GM18858 (cell line): ENCODE measurements around the gene SLC38A1.
"Not testable (repeated sequence)": the region's sequence is repeated elsewhere in the genome, so short reads cannot be mapped to it uniquely, and the experiment has no call there.

Source experiments
- ATAC-seq: cut with Tn5 transposase; IDR thresholded peaks from one replicate; pipeline ENCODE4 v1.9.1; 2021; ENCODE audit not compliant: unreplicated experiment

SLC38A1 gene

DNA sequence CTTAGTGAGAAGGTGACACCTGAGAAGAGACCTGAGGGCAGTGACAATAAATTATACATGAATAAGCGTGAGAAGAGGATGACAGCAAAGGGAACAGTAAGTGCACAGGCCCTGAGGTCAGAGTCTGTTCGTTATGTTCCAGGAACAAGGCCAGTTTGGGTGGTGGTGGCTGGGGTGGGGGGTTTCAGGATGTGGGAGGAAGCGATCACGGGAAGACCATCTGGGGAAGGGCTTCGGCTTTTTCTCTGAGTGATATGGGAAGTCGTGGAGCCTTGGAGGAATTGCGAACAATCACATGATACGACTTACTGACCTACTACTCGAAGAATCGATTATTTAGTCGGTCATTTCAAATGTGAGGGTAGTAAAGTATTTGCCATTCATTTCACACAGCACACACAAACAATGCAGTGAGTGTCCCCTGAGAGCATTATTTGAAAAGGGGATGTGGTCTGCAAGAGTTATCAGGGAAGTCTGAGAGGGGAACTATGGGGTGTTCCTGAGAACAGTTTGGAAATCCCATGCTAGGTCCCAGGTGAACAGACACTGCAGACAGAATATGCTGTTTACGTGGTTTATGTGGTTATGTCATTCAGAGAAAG lies 94.7 kb downstream of the SLC38A1 start:
- no peak for ATAC-seq

DNA sequence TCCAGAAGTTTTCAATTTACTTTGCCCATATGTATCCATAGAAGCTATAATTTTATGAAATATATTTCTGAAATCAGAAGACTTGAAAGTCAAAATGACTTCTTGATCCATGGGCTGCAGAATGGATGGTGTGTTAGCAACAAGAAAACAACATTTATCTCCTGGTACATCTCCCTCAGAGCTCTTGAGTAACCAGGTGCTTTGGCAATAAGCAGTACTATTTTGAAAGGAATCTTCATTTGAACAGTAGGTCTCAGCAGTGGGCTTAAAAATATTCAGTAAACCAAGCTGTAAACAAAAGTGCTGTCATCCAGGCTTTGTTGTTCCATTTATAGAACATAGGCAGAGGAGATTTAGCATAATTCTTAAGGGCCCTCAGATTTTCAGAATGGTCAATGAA lies 100.4 kb downstream of the SLC38A1 start:
- no peak for ATAC-seq

DNA sequence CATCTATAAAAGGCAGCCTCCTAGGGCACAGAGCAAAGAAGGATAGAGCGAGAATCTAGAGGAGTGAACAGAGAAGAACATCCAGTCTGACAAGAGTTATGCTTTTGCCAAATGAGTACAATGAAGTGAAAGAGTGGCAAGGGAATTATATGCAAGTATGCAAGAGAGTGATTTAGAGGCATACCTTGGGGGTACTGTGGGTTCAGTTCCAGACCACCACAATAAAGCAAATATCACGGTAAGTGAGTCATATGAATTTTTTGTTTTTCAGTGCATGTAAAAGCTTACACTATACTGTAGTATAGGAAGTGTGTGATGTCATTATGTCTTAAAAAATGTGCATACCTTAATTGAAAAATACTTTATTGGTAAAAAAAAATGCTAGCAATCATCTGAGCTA lies 101.4 kb downstream of the SLC38A1 start:
- no peak for ATAC-seq

DNA sequence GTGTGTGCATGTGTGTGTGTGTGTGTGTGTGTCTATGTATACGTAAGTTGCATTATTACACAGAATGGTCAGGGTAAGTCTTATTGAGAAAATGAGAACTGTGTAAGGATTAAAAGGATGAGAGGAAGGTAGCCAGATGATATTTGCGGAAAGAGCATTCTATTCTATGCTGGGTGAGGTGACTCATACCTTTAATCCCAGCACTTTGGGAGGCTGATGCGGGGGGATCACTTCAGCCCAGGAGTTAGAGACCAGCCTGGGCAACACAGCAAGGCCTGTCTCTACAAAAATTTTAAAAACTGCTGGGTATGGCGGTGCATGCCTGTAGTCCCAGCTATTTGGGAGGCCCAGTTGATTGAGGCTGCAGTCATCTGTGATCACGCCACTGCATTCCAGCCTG lies 103.7 kb downstream of the SLC38A1 start:
- no peak for ATAC-seq

DNA sequence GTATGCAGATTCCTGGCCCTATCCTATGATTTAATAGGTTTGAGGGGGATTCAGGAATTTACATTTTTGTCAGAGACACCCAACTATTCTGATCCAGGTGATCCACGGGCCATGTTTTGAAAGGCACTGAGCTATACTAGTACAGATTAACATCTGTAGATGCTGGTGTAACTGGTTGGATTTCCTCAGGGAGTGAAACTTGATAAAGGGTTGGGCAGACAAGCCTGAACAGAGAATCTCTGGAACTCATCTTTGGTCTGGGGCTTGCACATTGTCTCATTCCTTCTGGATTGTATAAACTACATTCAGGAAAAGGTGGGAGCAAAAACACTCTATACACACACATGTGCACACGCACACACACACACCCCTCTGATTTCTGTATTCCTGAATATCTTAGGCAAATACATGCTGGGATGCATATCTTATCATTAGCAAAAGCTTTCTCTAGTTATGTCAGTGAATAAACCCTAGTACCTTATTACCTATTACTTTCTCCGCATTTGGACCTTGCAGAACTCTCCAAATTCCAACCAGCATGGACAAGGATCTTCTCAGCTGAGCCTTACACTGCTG lies 104.6 kb downstream of the SLC38A1 start:
- ATAC-seq, result no peak

DNA sequence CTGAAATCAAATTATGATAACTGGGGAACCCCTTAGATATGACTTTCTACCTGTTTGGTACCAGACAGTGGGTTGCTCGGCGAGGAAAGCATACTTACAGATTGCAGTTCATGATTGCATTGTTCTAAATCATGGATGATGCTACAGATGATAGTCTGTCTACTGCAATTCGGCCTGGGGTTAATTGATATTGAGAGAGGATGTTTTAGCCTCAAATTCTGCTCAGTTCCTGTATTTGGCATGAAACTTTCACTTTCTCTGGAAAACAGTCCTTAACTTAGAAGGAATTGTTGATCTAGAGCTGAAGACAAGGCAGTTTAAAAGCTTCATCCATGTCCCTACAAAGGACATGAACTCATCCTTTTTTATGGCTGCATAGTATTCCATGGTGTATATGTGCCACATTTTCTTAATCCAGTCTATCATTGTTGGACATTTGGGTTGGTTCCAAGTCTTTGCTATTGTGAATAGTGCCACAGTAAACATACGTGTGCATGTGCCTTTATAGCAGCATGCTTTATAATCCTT lies 106.2 kb downstream of the SLC38A1 start:
- not testable (repeated sequence) for ATAC-seq

DNA sequence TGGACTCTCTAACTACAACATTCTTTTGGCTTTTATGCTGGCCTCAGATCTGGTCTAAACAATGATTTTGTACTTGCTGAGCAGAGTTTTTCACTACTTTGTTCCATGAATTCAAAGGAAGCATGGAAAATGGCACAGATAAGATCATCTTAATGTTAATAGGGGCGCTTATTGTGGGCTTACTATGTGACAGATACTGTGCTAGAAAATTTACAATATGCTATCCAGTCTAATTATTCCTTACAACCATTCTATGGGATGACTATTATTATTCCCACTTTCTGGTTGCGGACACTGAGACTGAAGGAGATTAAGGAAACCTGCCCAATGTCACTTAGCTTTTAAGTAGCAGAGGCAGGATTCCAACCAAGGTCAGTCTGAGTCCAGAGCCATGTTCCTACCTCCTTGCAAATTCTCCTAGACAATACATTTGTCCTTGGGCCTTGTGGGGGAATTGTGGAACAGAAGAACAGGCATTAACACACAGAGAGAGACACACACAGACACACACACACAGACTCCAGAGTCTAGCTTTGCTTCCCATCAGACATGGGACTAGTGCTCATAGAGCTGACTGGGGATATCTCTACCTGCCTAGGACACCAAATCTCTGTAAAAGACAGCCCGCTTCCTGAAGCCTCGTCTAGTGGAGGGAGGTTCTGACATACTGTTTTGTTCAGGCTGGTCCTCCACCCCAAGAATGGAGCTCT lies 107.7 kb downstream of the SLC38A1 start:
- no peak for ATAC-seq

DNA sequence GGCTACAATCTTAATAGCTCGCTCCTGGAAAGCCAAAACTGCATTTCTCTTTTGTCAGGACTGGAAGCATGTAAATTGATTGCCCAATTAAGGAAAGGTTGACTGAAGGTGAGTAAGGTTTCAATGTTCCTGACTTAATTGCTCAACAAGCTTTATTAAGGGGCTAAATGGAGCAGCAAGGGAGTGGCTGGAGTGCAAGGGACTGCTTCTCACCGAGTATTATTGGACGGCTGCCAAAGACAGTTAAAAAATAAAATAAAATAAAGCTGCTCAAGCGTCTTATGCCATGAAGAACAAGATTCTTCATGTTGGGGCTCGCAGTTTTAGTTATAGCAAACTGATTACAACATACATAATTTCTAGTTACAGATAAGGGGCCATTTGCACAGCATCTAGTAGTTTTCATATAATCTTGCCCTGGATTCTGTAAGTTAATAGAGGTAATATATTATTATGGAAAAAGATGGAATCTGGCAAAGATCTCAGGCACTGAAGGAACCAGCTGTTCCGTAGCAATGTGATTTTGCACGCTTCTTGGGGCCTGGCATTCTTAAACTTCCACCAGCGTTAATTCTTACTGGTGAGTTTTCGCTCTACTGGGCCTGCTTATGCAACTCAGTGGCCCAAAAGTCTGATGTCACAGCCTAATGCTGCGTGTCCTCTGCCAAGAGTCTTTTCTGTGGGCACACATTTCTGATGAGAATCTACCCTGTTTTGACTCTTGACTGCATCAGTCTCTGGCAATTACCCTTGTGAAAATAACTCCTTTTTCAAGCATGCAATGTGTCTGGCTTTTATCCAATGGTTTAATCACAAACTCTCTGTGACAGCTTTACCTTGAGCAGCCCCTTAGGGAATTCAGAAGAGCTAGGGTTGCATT lies 108.5 kb downstream of the SLC38A1 start:
- no peak for ATAC-seq

DNA sequence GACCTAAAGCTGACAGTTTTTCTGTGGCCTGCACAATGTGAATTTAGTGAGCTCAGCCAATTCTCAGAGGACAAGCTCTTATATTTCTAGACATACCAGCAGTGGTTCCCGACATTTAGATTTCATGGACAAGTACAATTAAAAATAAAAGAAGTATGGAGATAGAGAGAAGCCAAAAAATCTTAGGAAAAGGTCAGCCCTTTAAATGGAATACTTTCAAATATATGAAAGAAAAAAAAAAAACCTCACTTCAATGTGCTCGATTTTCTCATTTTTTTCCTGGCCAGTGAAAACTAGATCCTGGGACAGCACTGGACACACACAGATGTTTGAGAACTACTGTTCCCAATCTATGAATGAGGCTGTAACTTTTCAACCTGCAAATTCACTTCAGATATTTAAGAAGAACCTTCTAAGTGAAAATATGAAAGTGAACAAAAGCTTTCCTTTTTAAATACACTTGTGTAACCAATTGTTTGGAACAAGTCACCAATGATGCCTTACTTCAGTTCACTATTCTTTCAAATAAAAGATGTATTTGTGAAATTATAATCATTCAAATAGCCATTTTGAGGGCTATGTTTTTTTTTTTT lies 109.4 kb downstream of the SLC38A1 start:
- no peak for ATAC-seq

DNA sequence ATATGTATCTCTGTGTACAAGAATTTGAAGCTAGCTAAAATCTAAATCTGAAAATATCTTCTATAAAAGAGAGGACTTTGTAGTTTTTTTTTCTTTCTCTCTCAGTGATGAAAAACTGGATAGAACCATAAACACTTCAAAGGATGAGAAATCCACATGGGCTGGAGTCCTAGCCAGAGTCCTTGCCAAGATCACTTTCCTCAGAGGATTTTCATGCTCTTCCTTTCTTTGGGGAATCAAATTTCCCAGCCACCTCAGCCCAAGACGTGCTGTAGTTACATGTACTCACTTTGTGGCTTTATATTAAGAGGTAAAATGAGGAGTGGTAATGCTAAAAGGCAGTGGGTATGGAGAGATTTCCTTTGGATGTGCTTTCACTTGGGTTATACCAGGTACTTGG lies 110.3 kb downstream of the SLC38A1 start:
- ATAC-seq, result no peak

DNA sequence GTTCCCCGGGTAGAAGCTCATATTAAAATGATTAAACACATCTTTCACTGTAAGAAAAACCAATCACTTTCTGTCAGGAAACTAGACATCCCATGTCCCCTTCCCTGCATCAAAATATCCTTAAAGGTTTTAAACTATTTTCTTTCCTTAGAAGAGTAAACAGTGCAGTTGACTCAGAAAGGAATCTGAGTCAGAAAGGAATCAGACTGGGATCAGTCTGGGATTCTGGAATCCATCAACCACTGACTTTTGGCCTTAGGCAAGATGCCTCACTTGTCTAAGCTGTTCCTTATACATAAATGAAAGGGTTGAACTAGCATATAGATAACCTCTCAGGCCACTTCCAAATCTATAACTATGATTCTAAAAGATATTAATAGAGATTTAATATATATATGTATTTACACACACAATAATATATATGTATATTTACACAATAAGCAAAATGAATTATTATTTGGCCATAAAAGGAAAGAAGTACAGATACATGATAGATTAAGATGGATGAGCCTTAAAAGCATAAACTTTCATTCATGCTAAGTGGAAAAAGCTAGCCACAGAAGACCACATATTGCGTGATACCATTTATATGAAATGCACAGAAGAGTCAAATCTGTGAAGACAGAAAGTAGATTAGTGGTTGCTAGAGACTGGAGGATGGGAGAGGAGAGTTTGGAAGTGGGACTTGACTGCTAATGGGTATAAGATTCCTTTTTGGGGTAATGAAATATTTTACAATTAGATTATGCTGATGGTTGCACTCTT lies 114.4 kb downstream of the SLC38A1 start:
- no peak for ATAC-seq

DNA sequence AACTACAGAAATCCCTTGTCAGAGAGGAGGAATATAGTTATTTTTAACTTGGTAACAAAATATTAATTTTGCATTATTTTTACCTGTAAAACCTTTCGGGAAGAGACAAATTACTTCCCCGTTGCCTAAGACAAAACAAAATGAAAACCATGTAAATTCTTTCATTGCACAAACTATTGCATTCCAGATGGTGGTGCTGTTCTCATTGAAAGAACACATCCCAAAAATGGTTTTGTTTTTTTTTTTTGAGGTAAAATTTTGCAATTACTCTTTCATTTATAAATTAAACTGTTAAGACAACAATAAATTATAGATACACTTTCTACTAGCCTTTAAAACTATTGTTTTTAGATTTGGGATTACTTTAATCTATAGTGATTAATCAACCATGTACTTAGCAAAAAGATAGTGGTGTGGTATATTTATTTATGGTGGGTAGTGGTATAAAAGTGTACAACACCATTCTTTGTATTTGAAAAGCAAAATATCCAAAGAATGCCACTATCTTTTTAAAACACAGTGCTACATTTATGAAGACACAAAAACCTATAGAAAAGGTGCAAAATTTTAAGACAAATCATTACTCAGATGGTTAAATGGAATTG lies 115.5 kb downstream of the SLC38A1 start:
- ATAC-seq, result no peak

DNA sequence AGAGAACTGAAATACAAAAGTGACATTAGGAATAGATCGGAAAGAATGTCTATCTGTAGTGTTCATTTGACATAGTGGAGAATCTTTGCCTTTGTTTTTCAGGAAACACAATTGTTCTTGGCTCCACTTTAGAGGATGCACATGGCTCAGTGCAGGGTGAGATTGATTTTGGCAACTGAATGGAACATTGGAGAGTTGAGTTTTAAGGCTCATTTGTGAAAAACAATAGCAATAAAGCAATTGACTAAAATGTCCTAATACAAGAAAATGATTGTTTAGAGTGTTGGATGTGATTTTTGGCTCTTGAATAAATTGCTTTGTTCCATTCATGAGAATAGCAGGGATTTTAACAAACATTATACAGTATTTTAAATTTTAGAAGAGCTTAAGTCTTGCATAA lies 116.4 kb downstream of the SLC38A1 start:
- no peak for ATAC-seq

DNA sequence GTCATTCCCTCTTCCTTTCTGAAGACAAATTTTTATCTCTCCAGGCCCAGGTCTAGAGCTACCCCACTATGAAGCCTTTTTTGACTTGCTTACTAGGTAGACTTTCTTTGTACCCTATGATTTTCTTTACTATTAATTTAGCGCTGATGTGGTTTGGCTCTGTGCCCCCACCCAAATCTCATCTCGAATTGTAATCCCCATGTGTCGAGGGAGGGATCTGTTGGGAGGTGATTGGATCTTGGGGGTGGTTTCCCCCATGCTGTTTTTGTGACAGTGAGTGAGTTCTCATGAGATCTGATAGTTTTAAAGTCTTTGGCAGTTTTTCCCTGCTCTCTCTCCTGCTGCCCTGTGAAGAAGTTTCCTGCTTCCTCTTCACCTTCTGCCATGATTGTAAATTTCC lies 118.1 kb downstream of the SLC38A1 start:
- no peak for ATAC-seq

DNA sequence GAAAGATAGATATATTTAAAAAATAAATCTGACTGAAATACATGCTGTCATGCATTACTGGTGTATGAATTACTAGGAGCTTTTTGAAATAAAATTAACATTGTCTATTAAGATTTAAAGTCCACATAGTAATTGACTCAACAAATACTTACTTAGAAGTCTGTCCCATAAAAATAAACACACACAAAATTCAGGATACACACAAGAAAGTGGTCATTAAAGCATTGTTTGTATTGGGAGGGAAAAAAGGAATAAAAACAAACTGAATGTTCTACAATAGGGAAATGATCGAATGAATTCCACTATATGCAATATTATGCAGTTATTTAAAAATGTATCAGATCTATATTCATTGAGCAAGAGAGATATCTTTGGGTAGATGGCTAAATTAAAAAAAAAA lies 118.9 kb downstream of the SLC38A1 start:
- no peak for ATAC-seq

DNA sequence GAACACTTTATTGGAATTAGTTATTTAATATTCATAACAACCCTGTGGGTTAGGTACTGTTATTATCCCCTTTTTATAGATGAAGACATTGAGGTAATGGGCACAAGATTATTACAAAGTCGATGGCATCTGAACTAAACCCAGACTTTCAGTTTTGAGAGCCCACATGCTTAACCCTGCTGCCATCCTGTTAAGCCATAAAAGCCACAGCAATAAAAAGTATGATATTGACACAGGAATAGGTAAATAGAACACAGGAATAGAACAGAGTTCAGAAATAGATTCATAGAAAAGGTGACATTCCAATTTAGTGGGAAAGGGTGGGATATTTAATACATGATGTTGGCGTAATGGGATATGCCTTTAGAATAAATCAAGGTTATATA lies 119.8 kb downstream of the SLC38A1 start:
- ATAC-seq, result no peak

DNA sequence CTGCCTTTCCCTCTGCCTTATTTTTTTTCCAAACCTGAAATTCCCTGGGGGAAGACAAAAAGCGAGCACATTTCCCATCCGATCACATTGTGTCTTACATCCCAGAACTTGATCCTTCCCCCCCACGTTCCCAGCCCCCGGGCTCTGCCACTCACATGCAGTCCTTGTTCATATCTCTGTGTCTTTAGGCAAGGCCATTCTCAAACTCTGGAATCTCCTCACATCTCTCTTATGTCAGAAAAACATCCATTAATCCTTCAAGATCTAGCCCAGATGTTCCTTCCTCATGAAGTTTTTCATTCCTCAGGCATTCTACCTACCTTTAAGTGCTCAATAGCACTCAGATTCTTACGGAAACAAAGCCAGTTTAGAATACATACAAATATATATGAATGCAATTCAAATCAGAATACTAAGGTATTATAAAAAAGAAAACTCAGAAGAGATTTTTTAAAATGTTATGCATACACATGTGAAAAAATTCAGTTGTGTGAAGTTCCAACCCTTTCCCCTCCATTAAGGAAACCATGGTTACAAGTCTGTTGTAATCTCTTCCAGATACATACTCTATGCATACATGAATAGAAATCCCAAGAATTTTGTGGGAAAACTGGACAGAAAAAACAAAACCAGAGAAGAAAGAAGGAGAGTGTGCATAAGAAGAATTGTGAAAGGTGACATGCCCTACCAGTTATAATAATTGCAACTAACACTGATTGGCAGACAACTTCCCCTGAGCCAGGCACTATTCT lies 120.3 kb downstream of the SLC38A1 start:
- no peak for ATAC-seq

DNA sequence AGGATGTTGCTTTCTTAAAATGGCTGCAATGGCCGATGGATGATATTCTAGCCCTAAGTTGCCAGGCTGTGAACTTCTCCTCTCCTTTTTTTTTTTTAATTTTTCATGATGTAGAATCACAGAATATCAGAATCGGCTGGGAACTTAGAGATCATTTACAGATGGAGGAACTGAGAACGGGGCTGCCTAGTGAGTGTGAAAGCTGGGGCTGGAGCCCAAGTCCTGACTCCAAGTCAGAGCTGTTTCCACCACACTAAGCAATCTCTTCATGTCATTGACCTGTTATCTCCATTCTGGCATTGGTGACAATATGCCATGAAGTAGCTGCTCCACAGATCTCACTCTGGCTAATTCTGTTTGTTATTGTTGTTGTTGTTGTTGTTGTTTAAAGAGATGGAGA lies 121.7 kb downstream of the SLC38A1 start:
- no peak for ATAC-seq

DNA sequence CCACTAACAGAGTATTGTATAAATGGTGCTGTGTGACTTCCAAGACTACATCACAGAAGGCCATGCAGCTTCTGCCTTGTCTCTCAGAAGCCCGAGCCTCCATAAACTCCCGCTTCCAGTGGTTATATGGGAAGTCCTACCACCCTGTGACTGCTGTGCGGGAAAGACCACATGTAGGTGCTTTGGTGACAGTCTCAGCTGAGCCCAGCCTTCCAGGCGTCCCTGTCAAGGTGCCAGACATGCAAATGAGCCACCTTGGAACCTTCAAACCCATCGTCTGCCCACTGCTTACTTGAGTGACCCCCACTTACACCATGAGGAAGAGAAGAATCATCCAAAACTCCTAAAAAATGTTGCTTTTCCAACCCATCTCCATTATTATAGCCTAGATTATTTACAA lies 123.0 kb downstream of the SLC38A1 start:
- ATAC-seq, result no peak
